ENCODE results near the gene ZNF655. TPM values are rescaled to one million over a fixed set of nuclear protein-coding genes. Genes with fewer than 3 reads are reported as not detected.

Gene ZNF655
- total RNA-seq, 4 donors from 2014 or later, result 115 to 191 (median 116) TPM

DNA sequence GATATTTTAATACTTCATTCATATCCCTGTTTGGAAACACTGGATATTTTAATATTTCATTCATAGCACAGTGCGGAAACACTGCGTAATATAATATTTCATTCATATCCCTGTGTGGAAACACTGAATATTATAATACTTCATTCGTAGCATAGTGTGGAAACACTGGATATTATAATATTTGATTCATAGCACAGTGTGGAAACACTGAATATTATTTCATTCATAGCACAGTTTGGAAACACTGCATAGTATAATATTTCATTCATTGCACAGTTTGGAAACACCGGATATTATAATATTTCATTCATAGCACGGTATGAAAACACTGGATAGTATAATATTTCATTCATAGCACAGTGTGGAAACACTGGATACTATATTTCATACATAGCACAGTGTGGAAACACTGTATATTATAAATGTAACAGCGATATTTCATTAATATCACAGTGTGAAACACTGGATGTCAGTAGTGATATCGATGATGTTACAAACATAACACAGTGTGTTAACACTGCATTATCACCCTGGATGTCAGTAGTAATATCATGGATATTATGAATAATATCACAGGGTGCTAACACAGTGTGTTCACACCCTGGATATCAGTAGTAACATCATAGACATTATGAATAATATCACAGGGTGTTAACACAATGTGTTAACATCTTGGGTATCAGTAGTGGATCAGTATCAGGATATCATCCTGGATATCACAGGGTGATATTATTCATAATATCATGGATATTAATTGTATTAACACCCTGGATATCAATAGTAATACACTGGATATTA is 36.7 kb downstream of the ZNF655 start:
- no peak for ATAC-seq
- H3K27me3 ChIP-seq, result no peaks in the 10 kb centered on the region
- no peak overlapping the region for H3K27ac ChIP-seq
- no peaks in the 10 kb centered on the region for H3K9me3 ChIP-seq
- H3K4me1 ChIP-seq, result no peaks in the 10 kb centered on the region
- TF ChIP-seq POLR2AphosphoS5 (IDR thresholded peaks at IDR 0.05) (no peak), EP300 (IDR thresholded peaks at IDR 0.05) (no peak), CTCF (IDR thresholded peaks at IDR 0.05) (no peak), POLR2A (IDR thresholded peaks at IDR 0.05) (no peak)
- no peaks in the 10 kb centered on the region for H3K36me3 ChIP-seq
- no peak overlapping the region for H3K4me3 ChIP-seq
- 67 to 72% methylated on average over 6 to 7 of the region's 7 CpGs for WGBS, 2 donors (ENCODE audit: low coverage in 1 of 2)

GRCh38 chr7:99596408-99596955 is 38.0 kb downstream of the ZNF655 start:
- WGBS, 2 donors (ENCODE audit: low coverage in 1 of 2), result 68 to 81% methylated on average over 1 of the region's 1 CpG
- Histone ChIP-seq H3K36me3 (no peaks in the 10 kb centered on the region), H3K4me1 (no peaks in the 10 kb centered on the region), H3K27me3 (no peaks in the 10 kb centered on the region), H3K9me3 (no peaks in the 10 kb centered on the region), H3K4me3 (no peak overlapping the region), H3K27ac (no peak overlapping the region)
- ATAC-seq, result no peak
- TF ChIP-seq CTCF (IDR thresholded peaks at IDR 0.05) (no peak), EP300 (IDR thresholded peaks at IDR 0.05) (no peak), POLR2A (IDR thresholded peaks at IDR 0.05) (no peak), POLR2AphosphoS5 (IDR thresholded peaks at IDR 0.05) (no peak)

GRCh38 chr7:99597762-99598501 is 39.5 kb downstream of the ZNF655 start, which contains the start of gene TMEM225B:
Gene TMEM225B (plus strand): TSS chr7:99598267. CDS start chr7:99604389, 6,122 bp downstream.
- Histone ChIP-seq H3K27me3 (no peaks in the 10 kb centered on the region), H3K27ac (no peak within 1 kb of the TSS), H3K4me1 (no peaks in the 10 kb centered on the region), H3K36me3 (no peaks in the 10 kb centered on the region), H3K4me3 (no peak within 1 kb of the TSS), H3K9me3 (no peaks in the 10 kb centered on the region)
- ATAC-seq, result no peak
- TF ChIP-seq POLR2A (IDR thresholded peaks at IDR 0.05), result no peak
- no peak for TF ChIP-seq CTCF (IDR thresholded peaks at IDR 0.05)
- TF ChIP-seq EP300 (IDR thresholded peaks at IDR 0.05), result no peak
- no peak for TF ChIP-seq POLR2AphosphoS5 (IDR thresholded peaks at IDR 0.05)
- 50% methylated on average over 2 to 3 of the region's 34 CpGs for WGBS, 2 donors (ENCODE audit: low coverage in 1 of 2)

GRCh38 chr7:99599836-99600235 is 41.4 kb downstream of the ZNF655 start:
- no peak for ATAC-seq

DNA sequence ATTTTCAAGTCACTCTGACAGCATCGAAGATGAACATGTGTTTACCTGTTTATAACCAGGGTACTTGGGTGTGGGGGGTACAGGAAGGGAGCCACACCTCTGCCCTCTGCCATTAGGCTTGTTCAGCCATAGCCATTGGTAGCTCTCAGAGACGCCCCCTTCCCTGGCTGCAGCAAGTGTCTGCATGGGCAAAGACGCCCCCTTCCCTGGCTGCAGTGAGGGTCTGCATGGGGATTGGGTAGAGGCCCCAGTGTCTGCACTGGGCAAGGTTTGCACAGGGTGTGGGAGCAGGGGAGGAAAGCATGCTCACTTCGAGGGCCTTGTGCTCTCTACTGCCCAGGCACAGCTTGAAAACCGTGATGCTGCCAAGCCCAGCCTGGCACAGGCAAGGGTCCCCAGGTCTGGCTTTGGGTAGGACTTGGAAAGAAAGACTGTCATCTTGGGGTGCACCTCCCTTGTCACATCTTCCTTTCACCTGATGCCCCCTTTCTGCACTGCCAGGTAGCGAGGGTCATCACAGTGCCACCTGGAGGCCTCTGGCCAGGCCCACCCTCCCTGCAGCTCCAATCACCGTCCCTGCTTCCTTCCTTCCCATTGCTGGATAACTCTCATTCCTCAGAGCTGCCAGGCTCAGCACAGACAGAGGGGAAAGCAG is 43.3 kb downstream of the ZNF655 start:
- no peak overlapping the region for H3K4me3 ChIP-seq
- no peaks in the 10 kb centered on the region for H3K4me1 ChIP-seq
- WGBS, 2 donors (ENCODE audit: low coverage in 1 of 2), result 69 to 80% methylated on average over 1 to 3 of the region's 7 CpGs
- H3K27ac ChIP-seq, result no peak overlapping the region
- H3K27me3 ChIP-seq, result no peaks in the 10 kb centered on the region
- H3K9me3 ChIP-seq, result no peaks in the 10 kb centered on the region
- TF ChIP-seq POLR2AphosphoS5 (IDR thresholded peaks at IDR 0.05) (no peak), EP300 (IDR thresholded peaks at IDR 0.05) (no peak), CTCF (IDR thresholded peaks at IDR 0.05) (no peak), POLR2A (IDR thresholded peaks at IDR 0.05) (no peak)
- no peaks in the 10 kb centered on the region for H3K36me3 ChIP-seq
- no peak for ATAC-seq

More at GRCh38 chr7:99599836-99600235, 41.4 kb downstream of the ZNF655 start:
- H3K36me3 ChIP-seq, result no peaks in the 10 kb centered on the region
- no peaks in the 10 kb centered on the region for H3K27me3 ChIP-seq
- no peak overlapping the region for H3K4me3 ChIP-seq
- H3K4me1 ChIP-seq, result no peaks in the 10 kb centered on the region
- H3K9me3 ChIP-seq, result no peaks in the 10 kb centered on the region
- no peak overlapping the region for H3K27ac ChIP-seq
- 54% methylated on average over 2 of the region's 4 CpGs; no CpG with 5 or more reads in 1 of the 2 donors for WGBS, 2 donors (ENCODE audit: low coverage in 1 of 2)
- TF ChIP-seq POLR2AphosphoS5 (IDR thresholded peaks at IDR 0.05), result no peak
